Dermis blood vessel endothelial cell (primary cell): ENCODE measurements around the gene LRP5. TPM values are rescaled to one million over a fixed set of nuclear protein-coding genes. Genes with fewer than 3 reads are reported as not detected.
"Not testable (repeated sequence)": the region's sequence is repeated elsewhere in the genome, so short reads cannot be mapped to it uniquely, and the experiment has no call there.

Experiments
- DNase-seq: peaks from one replicate; pipeline ENCODE4 v3.0.0; 2010
- total RNA-seq: library from RNA; depleted of rRNA; stranded (reverse); fragments of >200 nt; gene quantifications from 2 replicates; pipeline ENCODE4 v1.2.3, GENCODE V29; 2014

Gene LRP5
- total RNA-seq, 1 donor from 2014 or later, result 87.3 TPM

GRCh38 chr11:68446046-68446725, 133.8 kb downstream of the LRP5 start:
- no peak for DNase-seq

DNA sequence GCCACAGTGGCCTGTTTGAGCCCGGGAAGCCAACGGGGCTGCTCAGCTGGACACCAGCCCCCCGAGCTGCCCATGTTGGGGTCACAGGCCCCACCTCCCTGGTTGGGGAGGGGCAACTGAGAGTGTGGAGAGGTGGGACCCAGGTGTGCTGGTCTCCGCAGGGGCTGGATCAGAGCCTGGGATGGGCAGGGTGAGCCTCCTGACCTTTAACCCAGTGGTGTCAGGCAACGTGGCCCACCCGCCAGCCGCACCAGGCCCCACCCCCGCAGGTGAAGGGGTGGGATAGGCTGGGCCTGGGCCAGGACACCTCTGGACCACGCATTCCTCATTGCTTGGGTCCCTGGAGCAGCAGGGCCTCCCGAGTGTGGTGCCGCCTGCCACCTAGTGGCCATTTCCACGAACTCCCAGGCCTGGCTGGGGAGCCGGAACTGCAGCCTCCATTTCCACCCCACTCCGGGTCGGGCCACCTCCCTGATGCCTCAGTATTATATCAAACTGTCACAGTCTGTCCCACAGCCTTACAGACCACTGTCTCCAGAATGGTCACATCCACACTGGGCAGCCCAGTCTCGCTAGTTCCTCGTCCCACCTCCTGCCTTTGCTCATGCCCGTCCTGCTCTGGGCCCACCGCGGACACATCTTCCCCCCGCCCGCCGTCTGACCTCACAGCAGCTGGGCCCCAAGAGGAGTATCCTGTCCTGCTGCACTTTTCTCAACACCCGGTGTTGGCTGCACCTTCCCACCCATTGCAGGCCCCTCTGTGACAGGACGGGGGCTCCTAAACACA, 134.8 kb downstream of the LRP5 start:
- peak; percentile 87 for DNase-seq

DNA sequence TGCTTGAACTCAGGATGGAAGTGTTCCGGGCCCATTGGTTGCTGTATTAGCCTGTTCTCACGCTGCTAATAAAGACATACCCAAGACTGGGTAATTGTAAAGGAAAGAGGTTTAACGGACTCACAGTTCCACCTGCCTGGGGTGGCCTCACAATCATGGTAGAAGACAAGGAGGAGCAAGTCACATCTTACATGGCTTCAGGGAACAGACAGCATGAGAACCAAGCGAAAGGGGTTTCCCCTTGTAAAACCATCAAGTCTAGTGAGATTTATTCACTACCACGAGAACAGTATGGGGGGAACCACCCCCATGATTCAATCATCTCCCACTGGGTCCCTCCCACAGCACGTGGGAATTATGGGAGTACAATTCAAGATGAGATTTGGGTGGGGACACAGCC, 135.5 kb downstream of the LRP5 start:
- DNase-seq, result not testable (repeated sequence)

DNA sequence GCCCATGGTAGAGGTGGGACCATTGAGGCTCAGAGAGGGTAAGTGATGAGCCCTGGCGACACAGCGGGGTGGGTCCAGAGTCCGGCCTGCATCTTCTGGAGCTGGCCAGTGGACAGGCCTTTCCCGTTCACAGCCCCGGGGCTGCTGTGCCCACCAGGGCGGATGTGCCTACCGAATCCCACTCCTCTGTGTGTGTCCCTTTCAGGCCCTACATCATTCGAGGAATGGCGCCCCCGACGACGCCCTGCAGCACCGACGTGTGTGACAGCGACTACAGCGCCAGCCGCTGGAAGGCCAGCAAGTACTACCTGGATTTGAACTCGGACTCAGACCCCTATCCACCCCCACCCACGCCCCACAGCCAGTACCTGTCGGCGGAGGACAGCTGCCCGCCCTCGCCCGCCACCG, 136.2 kb downstream of the LRP5 start:
- DNase-seq, result no peak

DNA sequence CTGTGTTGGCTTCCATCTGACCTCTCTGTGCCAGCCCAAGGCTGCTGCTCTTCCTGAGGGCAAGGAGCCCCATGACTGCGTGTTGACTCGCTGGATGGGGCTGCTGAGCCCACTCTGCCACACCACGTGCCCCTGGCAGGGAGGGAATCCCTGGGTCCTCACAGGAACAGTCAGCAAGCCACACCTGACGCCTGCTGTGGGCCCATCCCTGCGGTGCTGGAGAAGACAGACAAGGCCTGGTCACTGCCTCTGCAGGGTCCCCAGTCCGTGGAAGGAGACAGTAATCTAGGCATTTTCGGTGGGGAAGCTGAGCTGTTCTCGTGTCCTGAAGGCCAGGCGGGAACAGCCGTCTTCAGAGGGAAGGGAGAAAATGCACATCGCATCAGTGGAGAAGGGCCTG, 137.6 kb downstream of the LRP5 start:
- DNase-seq, result no peak

DNA sequence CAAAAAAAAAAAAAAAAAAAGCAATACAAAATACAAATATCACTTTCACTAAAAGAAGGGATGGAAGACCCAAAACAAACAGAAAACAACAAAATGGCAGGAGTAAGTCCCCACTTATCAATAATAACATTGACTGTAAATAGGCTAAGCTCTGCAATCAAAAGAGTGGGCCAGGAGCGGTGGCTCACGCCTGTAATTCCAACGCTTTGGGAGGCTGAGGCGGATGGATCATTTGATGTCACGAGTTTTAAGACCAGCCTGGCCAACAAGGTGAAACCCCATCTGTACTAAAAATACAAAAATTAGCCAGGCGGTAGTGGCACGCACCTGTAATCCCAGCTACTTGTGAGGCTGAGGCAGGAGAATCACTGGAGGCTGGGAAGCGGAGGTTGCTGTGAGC, 138.3 kb downstream of the LRP5 start:
- no peak for DNase-seq

DNA sequence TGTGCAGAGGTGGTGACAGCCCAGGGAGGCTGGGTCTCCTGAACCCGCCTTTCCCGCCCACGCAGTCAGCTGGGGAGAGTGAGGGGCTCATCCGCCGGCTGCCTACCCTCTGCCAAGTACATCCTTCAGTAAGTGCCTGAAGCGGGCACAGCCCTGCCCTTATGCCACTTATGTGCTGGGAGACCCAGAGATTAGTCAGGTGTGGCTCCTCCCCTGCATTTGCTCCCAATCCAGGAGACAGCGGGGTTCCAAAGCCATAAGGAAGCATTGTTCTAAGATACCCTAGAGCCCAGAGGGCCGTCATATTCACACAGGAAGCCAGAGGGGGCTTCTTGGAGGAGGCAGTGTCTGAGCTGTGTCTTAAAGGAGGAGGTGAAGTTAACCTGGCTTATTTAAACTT, 142.4 kb downstream of the LRP5 start:
- DNase-seq, result no peak

GRCh38 chr11:68455485-68455884, 143.1 kb downstream of the LRP5 start:
- no peak for DNase-seq

- no peak for DNase-seq
Observed at GRCh38 chr11:68457216-68457897, 145.0 kb downstream of the LRP5 start.

- no peak for DNase-seq
Observed at GRCh38 chr11:68457898-68458249, 145.5 kb downstream of the LRP5 start.

DNA sequence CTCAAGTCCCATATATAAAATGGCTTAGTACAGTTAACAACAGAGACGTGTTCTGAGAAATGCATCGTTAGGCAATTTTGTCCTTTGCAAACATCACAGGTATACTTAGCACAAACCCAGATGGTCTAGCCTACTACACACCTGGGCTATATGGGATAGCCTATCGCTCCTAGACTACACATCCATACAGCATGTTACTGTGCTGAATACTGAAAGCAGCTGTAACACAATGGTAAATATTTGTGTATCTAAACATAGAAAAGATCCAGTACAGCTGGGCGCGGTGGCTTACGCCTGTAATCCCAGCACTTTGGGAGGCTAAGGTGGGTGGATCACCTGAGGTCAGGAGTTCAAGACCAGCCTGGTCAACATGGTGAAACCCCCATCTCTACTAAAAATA, 145.9 kb downstream of the LRP5 start:
- DNase-seq, result not testable (repeated sequence)

- DNase-seq, result peak; percentile 99
Observed at GRCh38 chr11:68459886-68460740, 147.7 kb downstream of the LRP5 start.

DNA sequence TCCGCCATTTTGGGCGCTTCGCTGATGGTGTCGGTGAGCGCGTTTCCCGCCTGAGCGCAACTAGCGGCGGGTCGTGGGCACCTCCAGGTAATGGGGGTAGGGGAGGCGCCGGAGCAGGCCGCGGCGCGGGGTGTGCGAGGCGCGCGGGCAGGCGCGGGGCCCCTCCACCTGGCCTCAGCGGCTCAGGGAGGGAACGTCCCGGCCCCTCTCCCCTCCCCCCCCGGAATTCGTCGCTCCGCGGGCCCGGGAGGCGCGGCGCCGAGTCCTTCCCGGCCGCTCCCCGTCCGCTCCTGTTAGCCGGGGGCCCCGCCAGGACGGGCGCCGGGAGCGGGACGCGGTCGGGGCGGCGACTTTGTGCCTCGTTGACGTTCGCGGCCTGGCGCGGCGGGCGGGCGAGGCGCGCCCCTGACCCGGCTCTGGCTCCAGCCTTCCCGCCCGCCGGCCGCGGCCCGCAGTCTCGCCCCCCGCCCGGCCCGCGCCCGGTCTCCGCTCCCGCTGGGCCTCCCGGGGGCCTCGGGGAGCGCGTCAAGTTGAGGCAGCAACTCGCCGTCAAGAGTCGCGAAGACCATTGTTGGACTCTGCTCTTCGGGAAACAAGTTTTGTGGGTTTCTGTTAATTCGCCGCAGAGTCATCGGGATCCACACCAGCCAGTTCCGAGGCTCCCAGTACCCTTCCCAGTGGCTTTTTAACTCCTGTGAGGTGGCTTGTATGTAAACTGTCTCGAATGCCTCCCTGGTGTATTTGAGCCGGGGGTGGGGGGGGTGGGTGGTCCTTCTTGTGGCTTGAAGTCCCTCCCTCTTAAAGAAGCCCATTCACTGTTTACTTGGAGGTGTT, 148.6 kb downstream of the LRP5 start, which contains the start of gene PPP6R3:
Gene PPP6R3 (plus strand): TSS at position 12 of the 834 bp plus-strand sequence. CDS start 76,913 bp downstream, outside the sequence.
- peak; percentile 54 for DNase-seq

- no peak for DNase-seq
Observed at GRCh38 chr11:68461575-68461917, 149.2 kb downstream of the LRP5 start.

- DNase-seq, result no peak
Observed at GRCh38 chr11:68463714-68464113, 151.3 kb downstream of the LRP5 start.

- DNase-seq, result no peak
Observed at GRCh38 chr11:68467201-68467834, 154.9 kb downstream of the LRP5 start.

GRCh38 chr11:68468217-68468828, 155.9 kb downstream of the LRP5 start:
- DNase-seq, result no peak

GRCh38 chr11:68469122-68469521, 156.7 kb downstream of the LRP5 start:
- DNase-seq, result no peak

- no peak for DNase-seq
Observed at GRCh38 chr11:68469642-68470041, 157.3 kb downstream of the LRP5 start.

- DNase-seq, result no peak
Observed at GRCh38 chr11:68470304-68470811, 158.0 kb downstream of the LRP5 start.
